ENCODE measurements around the gene PSD4. TPM values are rescaled to one million over a fixed set of nuclear protein-coding genes. Genes with fewer than 3 reads are reported as not detected.

The PSD4 gene
- polyA plus RNA-seq, 2 of the 4 experiments (the other 2 are of a cell fraction), result 5.4 to 21.6 TPM

DNA sequence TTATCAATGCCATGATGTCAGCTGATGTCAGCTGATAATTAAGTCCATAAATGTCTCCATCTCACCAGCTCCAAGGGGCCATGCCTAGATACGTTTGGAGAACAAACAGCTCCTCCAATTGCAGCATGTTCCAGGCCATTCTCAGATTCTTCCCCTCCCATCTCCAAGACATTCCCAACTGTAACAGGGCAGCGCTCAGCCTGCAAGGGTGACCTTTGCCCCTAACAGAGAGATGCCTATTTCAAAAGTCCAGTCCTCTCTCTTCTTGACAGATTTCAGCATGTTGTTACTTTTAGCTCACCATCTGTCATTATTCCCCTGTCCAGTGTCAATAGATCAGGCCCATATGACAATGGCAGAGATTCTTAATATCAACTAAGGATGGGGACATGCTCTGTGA, 9.9 kb downstream of the PSD4 start:
- Histone ChIP-seq H3K4me2 (no peak overlapping the region), H3K4me1 (no peaks in the 10 kb centered on the region), H3K27ac (no peak overlapping the region), H3K9me3 (no peaks in the 10 kb centered on the region), H3K4me3 (no peak overlapping the region)
- ChIA-PET POLR2A (no interaction called here), CTCF (interaction anchor here (0.9 to 5.1 kb wide), 5 partner anchors 9 to 207 kb away, joined by 5 to 39 read pairs (median 6); no protein-coding TSS in a partner anchor)
- ATAC-seq (no peak), FAIRE-seq (no peak), DNase-seq (ENCODE audit: low read depth in 1 of 2, low spot score in 1 of 2) (no peak)
- TF ChIP-seq HOXB5 (CRISPR knock-in tag; IDR thresholded peaks at IDR 0.05) (no peak), FOXS1 (CRISPR knock-in tag; IDR thresholded peaks at IDR 0.05) (no peak), ZSCAN20 (CRISPR knock-in tag; IDR thresholded peaks at IDR 0.05) (no peak), RARB (CRISPR knock-in tag; IDR thresholded peaks at IDR 0.05) (no peak), CBX2 (IDR thresholded peaks at IDR 0.05; ENCODE audit: borderline replicate concordance, low read depth) (no peak), GATA3 (IDR thresholded peaks at IDR 0.05; ENCODE audit: borderline replicate concordance) (no peak), KDM5A (IDR thresholded peaks at IDR 0.05) (no peak), FOSL2 (IDR thresholded peaks at IDR 0.05) (no peak), FOSL2 (CRISPR knock-in tag; IDR thresholded peaks at IDR 0.05) (no peak)
- TF ChIP-seq, protein P1, sequence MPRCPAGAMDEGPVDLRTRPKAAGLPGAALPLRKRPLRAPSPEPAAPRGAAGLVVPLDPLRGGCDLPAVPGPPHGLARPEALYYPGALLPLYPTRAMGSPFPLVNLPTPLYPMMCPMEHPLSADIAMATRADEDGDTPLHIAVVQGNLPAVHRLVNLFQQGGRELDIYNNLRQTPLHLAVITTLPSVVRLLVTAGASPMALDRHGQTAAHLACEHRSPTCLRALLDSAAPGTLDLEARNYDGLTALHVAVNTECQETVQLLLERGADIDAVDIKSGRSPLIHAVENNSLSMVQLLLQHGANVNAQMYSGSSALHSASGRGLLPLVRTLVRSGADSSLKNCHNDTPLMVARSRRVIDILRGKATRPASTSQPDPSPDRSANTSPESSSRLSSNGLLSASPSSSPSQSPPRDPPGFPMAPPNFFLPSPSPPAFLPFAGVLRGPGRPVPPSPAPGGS (IDR thresholded peaks at IDR 0.05), result no peak
- WGBS (ENCODE audit: missing lambda C conversion rate), result 82% methylated on average over 2 of the region's 2 CpGs

DNA sequence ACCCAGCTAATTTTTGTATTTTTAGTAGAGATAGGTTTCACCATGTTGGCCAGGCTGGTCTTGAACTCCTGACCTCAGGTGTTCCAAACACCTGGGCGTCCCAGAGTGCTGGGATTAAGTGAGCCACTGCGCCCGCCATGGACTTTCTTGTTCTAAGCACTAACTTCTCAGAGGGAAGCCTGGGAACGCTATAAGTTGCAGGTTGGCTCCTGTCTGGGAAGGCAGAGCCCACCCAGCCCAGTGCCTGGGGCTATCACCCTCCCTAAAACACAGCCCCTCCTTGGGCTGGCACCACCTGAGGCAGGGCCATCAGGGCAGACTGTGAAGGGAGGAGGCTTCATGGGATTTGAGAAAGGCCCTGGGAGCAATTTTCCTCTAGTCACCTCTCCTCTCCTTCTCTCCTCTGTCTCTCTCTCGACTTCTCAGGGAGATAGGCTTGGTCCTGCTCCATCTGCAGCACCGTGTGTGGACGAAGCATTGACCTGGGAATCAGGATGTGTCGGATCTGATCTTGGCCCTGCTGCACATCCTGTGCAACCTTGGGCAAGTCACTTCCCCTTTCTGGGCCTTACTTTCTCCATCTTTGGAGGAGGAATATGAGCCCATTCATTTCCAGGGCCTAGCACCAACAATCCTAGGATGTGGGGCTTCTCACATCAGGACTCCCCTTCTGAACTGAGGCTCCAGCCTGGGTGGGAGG, 10.9 kb downstream of the PSD4 start:
- no peaks in the 10 kb centered on the region for H3K4me1 ChIP-seq
- no peak overlapping the region for H3K4me2 ChIP-seq
- no peaks in the 10 kb centered on the region for H3K9me3 ChIP-seq
- no peak for ATAC-seq
- 84% methylated on average over 8 of the region's 8 CpGs for WGBS (ENCODE audit: missing lambda C conversion rate)
- CTCF ChIA-PET, result interaction anchor here (2.0 to 5.1 kb wide), 2 partner anchors 10 to 47 kb away, joined by 6 to 39 read pairs; no protein-coding TSS in a partner anchor
- FAIRE-seq, result no peak
- H3K4me3 ChIP-seq, result no peak overlapping the region
- H3K27ac ChIP-seq, result no peak overlapping the region
- DNase-seq (ENCODE audit: low read depth in 1 of 2, low spot score in 1 of 2), result no peak
- TF ChIP-seq, protein P2, sequence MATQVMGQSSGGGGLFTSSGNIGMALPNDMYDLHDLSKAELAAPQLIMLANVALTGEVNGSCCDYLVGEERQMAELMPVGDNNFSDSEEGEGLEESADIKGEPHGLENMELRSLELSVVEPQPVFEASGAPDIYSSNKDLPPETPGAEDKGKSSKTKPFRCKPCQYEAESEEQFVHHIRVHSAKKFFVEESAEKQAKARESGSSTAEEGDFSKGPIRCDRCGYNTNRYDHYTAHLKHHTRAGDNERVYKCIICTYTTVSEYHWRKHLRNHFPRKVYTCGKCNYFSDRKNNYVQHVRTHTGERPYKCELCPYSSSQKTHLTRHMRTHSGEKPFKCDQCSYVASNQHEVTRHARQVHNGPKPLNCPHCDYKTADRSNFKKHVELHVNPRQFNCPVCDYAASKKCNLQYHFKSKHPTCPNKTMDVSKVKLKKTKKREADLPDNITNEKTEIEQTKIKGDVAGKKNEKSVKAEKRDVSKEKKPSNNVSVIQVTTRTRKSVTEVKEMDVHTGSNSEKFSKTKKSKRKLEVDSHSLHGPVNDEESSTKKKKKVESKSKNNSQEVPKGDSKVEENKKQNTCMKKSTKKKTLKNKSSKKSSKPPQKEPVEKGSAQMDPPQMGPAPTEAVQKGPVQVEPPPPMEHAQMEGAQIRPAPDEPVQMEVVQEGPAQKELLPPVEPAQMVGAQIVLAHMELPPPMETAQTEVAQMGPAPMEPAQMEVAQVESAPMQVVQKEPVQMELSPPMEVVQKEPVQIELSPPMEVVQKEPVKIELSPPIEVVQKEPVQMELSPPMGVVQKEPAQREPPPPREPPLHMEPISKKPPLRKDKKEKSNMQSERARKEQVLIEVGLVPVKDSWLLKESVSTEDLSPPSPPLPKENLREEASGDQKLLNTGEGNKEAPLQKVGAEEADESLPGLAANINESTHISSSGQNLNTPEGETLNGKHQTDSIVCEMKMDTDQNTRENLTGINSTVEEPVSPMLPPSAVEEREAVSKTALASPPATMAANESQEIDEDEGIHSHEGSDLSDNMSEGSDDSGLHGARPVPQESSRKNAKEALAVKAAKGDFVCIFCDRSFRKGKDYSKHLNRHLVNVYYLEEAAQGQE (IDR thresholded peaks at IDR 0.05), result no peak
- TF ChIP-seq, protein P1 (IDR thresholded peaks at IDR 0.05), result no peak
- no peak for TF ChIP-seq FOXS1 (CRISPR knock-in tag; IDR thresholded peaks at IDR 0.05)
- no peak for TF ChIP-seq POLR2A (IDR thresholded peaks at IDR 0.05; ENCODE audit: low read length)
- TF ChIP-seq, protein P3, sequence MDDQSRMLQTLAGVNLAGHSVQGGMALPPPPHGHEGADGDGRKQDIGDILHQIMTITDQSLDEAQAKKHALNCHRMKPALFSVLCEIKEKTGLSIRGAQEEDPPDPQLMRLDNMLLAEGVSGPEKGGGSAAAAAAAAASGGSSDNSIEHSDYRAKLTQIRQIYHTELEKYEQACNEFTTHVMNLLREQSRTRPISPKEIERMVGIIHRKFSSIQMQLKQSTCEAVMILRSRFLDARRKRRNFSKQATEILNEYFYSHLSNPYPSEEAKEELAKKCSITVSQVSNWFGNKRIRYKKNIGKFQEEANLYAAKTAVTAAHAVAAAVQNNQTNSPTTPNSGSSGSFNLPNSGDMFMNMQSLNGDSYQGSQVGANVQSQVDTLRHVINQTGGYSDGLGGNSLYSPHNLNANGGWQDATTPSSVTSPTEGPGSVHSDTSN (IDR thresholded peaks at IDR 0.05), result no peak
- no peak for TF ChIP-seq CBX2 (IDR thresholded peaks at IDR 0.05; ENCODE audit: borderline replicate concordance, low read depth)
- no peak for TF ChIP-seq GATA3 (IDR thresholded peaks at IDR 0.05; ENCODE audit: borderline replicate concordance)
- TF ChIP-seq, protein P4, sequence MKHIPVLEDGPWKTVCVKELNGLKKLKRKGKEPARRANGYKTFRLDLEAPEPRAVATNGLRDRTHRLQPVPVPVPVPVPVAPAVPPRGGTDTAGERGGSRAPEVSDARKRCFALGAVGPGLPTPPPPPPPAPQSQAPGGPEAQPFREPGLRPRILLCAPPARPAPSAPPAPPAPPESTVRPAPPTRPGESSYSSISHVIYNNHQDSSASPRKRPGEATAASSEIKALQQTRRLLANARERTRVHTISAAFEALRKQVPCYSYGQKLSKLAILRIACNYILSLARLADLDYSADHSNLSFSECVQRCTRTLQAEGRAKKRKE (CRISPR knock-in tag; IDR thresholded peaks at IDR 0.05; ENCODE audit: low read depth), result no peak
- no peak for TF ChIP-seq HOXA7 (CRISPR knock-in tag; IDR thresholded peaks at IDR 0.05)
- TF ChIP-seq KDM1A (IDR thresholded peaks at IDR 0.05; ENCODE audit: low read depth), result no peak
- no peak for TF ChIP-seq CBX8 (IDR thresholded peaks at IDR 0.05)
- TF ChIP-seq ZSCAN20 (CRISPR knock-in tag; IDR thresholded peaks at IDR 0.05), result no peak
- no peak for TF ChIP-seq KDM5A (IDR thresholded peaks at IDR 0.05)
- TF ChIP-seq, protein P5, sequence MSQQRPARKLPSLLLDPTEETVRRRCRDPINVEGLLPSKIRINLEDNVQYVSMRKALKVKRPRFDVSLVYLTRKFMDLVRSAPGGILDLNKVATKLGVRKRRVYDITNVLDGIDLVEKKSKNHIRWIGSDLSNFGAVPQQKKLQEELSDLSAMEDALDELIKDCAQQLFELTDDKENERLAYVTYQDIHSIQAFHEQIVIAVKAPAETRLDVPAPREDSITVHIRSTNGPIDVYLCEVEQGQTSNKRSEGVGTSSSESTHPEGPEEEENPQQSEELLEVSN (IDR thresholded peaks at IDR 0.05; ENCODE audit: borderline replicate concordance, low read depth), result no peak
- TF ChIP-seq ZC3H11A (IDR thresholded peaks at IDR 0.05), result no peak
- no peak for TF ChIP-seq TFCP2L1 (CRISPR knock-in tag; IDR thresholded peaks at IDR 0.05)
- no peak for TF ChIP-seq RNF2 (IDR thresholded peaks at IDR 0.05; ENCODE audit: borderline replicate concordance, low read depth)
- POLR2A ChIA-PET, result no interaction called here

Data from A549 (cell line).